Motor neuron (in vitro differentiated cells): Measurements from ENCODE around the gene TASOR2. TPM values are rescaled to one million over a fixed set of nuclear protein-coding genes. Genes with fewer than 3 reads are reported as not detected.

Experiments
- ATAC-seq, 8 experiments: fragments of 200-7000 bp; cut with Tn5 transposase; replicated peaks in 6 of 8; 2 replicates each; pipeline ENCODE4 v1.8.0; 2021; ENCODE audit warnings: mild to moderate bottlenecking in 8 of 8, moderate library complexity in 8 of 8
- H3K27ac ChIP-seq, 2 donors: fragments of 250-450 bp; sonication (Bioruptor Pico); 2 replicates each; pipeline ENCODE4 v1.9.0; 2021; ENCODE audit warnings: antibody characterized with exemption in 2 of 2, mild to moderate bottlenecking in 2 of 2, moderate library complexity in 1 of 2
- H3K4me1 ChIP-seq, 2 donors: fragments of 250-450 bp; sonication (Bioruptor Pico); replicated peaks in 1 of 2; 2 replicates each; pipeline ENCODE4 v1.6.1; 2021; ENCODE audit warnings: antibody characterized with exemption in 2 of 2, mild to moderate bottlenecking in 2 of 2, moderate library complexity in 1 of 2
- H3K4me3 ChIP-seq, 5 donors: fragments of 250-450 bp; sonication (Bioruptor Pico); 2 replicates each; pipeline ENCODE4 v1.9.0; 2021; ENCODE audit warnings: antibody characterized with exemption in 5 of 5, mild to moderate bottlenecking in 5 of 5, moderate library complexity in 4 of 5
- WGBS, 10 experiments: fragments of 450-650 bp; shearing (Covaris generic); methylation state at CpG; one replicate each; pipeline ENCODE4 v1.0.0; 2022; 5-methylcytosine and 5-hydroxymethylcytosine counted together
- in situ Hi-C, 9 experiments: fragments of 400-800 bp; cut with MboI; loops; one replicate each; pipeline ENCODE4 v1.15.0; 2021; ENCODE audit warnings: low sequenced_read_pairs in 9 of 9, low pct_unique_long_range_greater_than_20kb in 2 of 9; ENCODE audit not compliant: unreplicated experiment in 9 of 9
- total RNA-seq, 8 experiments: library from RNA; unstranded; fragments of 300-600 nt; gene quantifications; 2 replicates each; pipeline versions ENCODE4 v1.2.3 to v1.2.4, GENCODE V29; 2022

The TASOR2 gene
- total RNA-seq, 8 experiments from 2014 or later = 30.4 to 89.4 (median 49.4) TPM

GRCh38 chr10:5678397-5679036 is 6.1 kb upstream of the TASOR2 start:
- in situ Hi-C loops = no loop called here
- ATAC-seq = peak in 1 of 8 experiments; percentile 18
- 16 to 100% (median 63%) methylated on average over 1 to 9 of the region's 9 CpGs for WGBS, 10 experiments
- Histone ChIP-seq H3K4me3 (no peak overlapping the region), H3K27ac (no peak overlapping the region), H3K4me1 (no peaks in the 10 kb centered on the region)

GRCh38 chr10:5679037-5679435 is 5.6 kb upstream of the TASOR2 start:
- in situ Hi-C loops = no loop called here
- Histone ChIP-seq H3K4me1 (peaks cover 0 to 3% of the 10 kb centered on the region in 2 donors), H3K27ac (no peak overlapping the region), H3K4me3 (no peak overlapping the region)
- 44 to 96% (median 63%) methylated on average over 1 to 3 of the region's 3 CpGs for WGBS, 10 experiments
- ATAC-seq = no peak

GRCh38 chr10:5679606-5680005 is 5.0 kb upstream of the TASOR2 start:
- in situ Hi-C loops = no loop called here
- peak in 2 of 8 experiments; percentile 31 to 34 for ATAC-seq

DNA sequence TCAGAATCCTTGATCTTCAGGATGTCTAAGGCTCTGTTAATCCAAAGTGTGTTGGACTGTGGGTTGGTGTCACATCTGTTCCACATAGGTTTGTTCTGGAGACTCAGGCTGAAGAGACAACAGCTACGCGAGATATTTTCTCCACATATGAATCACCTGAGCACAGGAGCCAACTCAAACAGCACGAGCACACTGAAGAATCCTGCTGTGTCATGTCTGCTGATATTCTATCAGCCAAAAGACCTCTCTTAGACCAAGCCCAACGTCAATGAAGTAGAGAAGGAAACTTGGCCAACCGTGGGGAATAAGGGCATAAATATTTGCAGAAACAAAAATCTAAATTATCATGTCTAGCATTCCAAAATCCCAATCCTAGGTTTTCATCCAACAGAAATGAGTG is 2.7 kb upstream of the TASOR2 start:
- in situ Hi-C loops = no loop called here
- H3K4me3 ChIP-seq = no peak overlapping the region
- WGBS, 10 experiments = 33 to 100% (median 78%) methylated on average over 1 to 5 of the region's 5 CpGs; no CpG with 5 or more reads in 2 of the 10 experiments

More at GRCh38 chr10:5679606-5680005, 5.0 kb upstream of the TASOR2 start:
- WGBS, 10 experiments = 25 to 100% (median 70%) methylated on average over 1 to 2 of the region's 2 CpGs
- Histone ChIP-seq H3K4me1 (peaks cover 0 to 5% of the 10 kb centered on the region in 2 donors), H3K27ac (no peak overlapping the region), H3K4me3 (no peak overlapping the region)

DNA sequence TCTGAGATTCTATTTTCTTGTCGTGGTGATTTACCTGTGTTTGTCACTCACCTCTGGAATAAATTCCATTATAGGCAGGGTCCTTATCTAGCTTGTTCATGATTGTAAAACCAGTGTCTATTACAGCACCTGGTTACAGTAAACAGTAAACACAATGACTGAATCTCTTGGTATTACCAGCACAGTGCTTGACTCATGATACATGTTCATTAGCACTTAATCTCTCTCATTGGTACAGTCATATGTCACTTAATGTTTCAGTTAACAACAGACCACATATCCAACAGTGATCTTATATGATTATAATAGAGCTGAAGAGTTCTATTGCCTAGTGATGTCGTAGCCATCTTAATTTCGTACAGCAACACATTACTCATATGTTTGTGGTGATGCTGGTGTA is 1.6 kb upstream of the TASOR2 start:
- Histone ChIP-seq H3K4me1 (peaks cover 2 to 9% of the 10 kb centered on the region in 2 donors), H3K27ac (no peak overlapping the region), H3K4me3 (no peak overlapping the region)
- in situ Hi-C loops = no loop called here
- ATAC-seq = no peak
- 60 to 100% (median 80%) methylated on average over 1 to 3 of the region's 3 CpGs; no CpG with 5 or more reads in 2 of the 10 experiments for WGBS, 10 experiments

More for the DNA sequence above, 2.7 kb upstream of the TASOR2 start:
- H3K4me1 ChIP-seq = peaks cover 2 to 9% of the 10 kb centered on the region in 2 donors
- ATAC-seq = no peak
- no peak overlapping the region for H3K27ac ChIP-seq

DNA sequence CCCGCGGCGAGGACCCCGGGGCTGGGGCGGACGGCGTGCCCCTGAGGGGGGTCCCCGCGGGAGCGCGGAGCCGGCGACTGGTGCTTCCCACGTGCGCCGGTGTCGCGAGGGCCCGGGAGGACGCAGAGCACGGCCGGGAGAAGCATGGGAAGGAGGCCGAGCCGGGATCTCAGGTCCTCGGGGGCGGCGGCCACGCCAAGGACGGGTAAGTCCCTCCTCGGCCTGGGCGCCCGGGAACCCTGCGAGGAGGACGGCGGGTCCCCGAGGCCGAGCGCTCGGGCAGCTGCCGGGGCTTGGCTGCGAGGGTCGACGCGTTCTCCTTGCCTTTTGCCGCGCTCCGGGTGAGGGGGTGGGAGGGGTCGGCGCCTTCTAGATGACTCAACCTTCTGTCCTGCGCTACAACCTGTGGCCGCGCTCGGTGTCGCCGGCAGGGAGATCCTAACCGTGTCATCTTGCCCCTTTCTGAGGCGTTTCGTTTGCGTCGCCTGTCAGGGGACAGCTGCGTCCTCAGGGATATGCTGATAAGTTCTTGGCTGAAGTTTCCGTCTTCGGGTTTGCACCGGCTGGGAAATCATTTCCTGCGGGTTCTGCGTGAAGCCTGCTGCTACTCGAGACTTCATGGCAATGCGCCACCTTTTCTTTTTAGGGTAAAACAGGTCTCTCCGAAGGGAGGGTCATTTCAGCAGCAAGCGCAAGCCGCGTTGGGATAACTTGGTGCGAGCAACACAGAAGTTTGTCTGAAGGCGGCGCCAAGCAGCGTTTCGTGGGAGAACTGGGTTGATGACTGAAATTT is 529 bp downstream of the TASOR2 start:
- in situ Hi-C loops = no loop called here
- peak overlapping the region; percentile 43 to 87 for H3K27ac ChIP-seq
- peaks cover 2 to 9% of the 10 kb centered on the region in 2 donors for H3K4me1 ChIP-seq
- peak; percentile 37 to 60 (median 56) for ATAC-seq
- H3K4me3 ChIP-seq = peak overlapping the region; percentile 53 to 88 (median 75)
- 0 to 1% (median 0%) methylated on average over 2 to 35 of the region's 77 CpGs; no CpG with 5 or more reads in 2 of the 10 experiments for WGBS, 10 experiments

DNA sequence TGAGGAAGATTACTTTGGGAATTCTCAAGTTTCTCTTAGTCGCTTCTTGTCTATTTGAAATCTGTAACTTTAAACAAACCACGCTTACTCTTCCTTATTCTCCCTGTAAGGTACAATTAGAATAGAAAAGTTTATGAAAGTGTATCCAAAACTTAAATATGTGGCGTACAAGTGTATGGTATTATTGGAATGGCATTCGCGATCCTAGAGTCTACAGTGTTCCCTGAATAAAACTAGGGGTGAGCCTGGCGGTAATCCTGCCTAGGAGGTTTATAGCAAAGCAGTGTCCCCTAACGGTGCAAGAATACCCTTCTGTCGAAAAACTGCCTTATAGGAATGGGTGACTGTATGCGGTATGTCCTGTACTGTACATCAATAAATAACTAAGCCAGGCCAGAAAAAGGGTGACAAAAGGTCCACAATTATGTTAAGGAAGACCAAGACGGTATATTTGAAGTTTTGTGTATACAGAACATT is 1.2 kb downstream of the TASOR2 start:
- ATAC-seq = no peak
- 0 to 25% (median 4%) methylated on average over 1 to 10 of the region's 10 CpGs for WGBS, 10 experiments
- Histone ChIP-seq H3K4me1 (peaks cover 2 to 9% of the 10 kb centered on the region in 2 donors), H3K4me3 (peak overlapping the region; percentile 53 to 88 (median 75)), H3K27ac (no peak overlapping the region)
- in situ Hi-C loops = no loop called here

GRCh38 chr10:5688587-5688986 is 3.9 kb downstream of the TASOR2 start:
- WGBS, 10 experiments = 81 to 100% (median 100%) methylated on average over 1 to 3 of the region's 3 CpGs; no CpG with 5 or more reads in 2 of the 10 experiments
- Histone ChIP-seq H3K4me1 (peaks cover 7 to 19% of the 10 kb centered on the region in 2 donors), H3K4me3 (no peak overlapping the region), H3K27ac (no peak overlapping the region)
- in situ Hi-C loops = no loop called here
- no peak for ATAC-seq

DNA sequence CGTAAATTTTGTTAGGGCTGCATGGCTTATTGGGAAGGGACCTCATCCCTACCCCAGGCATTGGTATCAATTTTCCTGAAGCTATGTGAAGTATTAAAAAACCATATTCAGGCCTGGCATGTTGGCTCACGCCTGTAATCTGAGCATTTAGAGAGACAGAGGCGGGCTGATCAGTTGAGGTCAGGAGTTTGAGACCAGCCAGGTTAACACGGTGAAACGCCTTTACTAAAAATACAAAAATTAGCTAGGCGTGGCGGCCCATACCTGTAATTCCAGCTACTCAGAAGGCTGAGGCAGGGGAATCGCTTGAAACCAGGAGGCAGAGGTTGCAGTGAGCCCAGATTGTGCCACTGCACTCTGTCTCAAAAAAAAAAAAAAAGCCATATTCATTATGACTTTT is 7.1 kb downstream of the TASOR2 start:
- WGBS, 10 experiments = 56 to 100% (median 87%) methylated on average over 1 to 4 of the region's 8 CpGs; no CpG with 5 or more reads in 2 of the 10 experiments
- H3K27ac ChIP-seq = no peak overlapping the region
- in situ Hi-C loops = no loop called here
- ATAC-seq = no peak
- peaks cover 5 to 10% of the 10 kb centered on the region in 2 donors for H3K4me1 ChIP-seq
- H3K4me3 ChIP-seq = peak overlapping the region in 3 of 5 donors; percentile 43 to 47 (median 46)

DNA sequence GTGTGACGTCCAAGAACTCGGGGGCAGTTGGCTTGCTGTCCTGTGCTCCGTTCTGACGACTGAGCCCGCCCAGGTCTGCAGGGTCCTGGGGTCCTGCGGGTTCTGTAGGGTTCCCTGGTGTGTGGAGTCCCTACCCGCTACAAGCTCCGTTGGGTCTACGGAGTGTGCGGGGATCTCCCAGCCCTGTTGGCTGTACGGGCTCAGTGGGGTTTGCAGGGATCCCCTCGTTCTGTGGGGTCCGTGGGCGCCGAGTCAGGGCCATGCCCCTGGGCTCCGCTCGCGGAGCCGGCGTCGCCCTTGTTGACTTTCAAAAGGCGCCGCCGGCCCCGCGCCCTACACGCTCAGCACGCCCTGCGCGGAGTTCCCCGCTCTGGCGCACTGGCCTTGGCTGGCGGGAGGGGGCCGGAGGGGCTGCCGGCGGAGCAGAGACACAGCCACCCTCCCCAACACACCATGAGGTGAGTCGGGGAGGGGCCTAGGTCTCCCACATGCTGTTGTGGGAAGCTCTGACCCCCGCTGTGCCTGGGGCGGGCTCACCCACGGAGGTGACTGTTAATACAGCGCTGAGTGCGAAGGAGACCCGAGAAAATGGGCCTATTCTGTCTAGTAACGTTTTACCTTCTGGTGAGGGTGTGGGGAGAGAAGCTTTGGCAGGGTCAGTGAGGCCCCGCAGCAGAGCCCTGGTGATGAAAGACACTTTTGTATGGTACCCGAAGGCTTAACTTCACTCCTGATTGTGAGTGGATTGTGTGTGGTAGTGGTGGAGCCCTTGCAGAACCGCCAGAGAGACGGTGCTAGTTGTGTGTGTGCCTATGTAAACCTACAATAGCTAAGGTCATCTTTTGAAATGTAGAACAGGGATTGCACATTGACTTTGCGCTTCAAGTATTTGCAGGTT is 8.1 kb downstream of the TASOR2 start:
- WGBS, 10 experiments = 2 to 100% (median 20%) methylated on average over 1 to 11 of the region's 49 CpGs; no CpG with 5 or more reads in 3 of the 10 experiments
- peak overlapping the region; percentile 28 to 65 for H3K27ac ChIP-seq
- ATAC-seq = peak; percentile 81 to 98 (median 94)
- H3K4me3 ChIP-seq = peak overlapping the region; percentile 32 to 47 (median 43)
- in situ Hi-C loops = no loop called here
- peaks cover 5 to 10% of the 10 kb centered on the region in 2 donors for H3K4me1 ChIP-seq

DNA sequence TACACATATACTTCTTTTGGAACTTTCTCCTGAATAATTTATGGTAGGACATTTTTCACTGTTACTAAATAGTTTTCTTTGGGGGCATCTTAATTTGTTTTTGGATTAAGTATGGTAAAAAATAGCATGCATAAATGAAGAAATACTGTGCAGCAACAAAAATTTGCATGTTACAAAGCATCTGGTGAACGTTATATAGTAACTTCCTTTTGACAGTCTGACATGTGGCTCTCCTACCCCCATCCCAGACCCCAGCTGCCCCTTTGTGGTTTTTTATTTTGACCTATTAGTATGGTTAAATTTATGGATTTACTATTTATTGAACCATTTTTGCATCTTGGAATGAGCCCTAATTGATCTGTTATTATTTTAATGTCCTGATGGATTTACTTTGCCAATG is 9.9 kb downstream of the TASOR2 start:
- WGBS, 10 experiments = 0 to 100% (median 86%) methylated on average over 1 of the region's 1 CpG; no CpG with 5 or more reads in 5 of the 10 experiments
- Histone ChIP-seq H3K4me3 (no peak overlapping the region), H3K27ac (no peak overlapping the region), H3K4me1 (peaks cover 8 to 10% of the 10 kb centered on the region in 2 donors)
- peak in 1 of 8 experiments; percentile 29 for ATAC-seq
- in situ Hi-C loops = no loop called here

- no peak overlapping the region for H3K4me3 ChIP-seq
- H3K27ac ChIP-seq = no peak overlapping the region
- in situ Hi-C loops = no loop called here
- 90 to 100% (median 100%) methylated on average over 1 to 2 of the region's 2 CpGs; no CpG with 5 or more reads in 3 of the 10 experiments for WGBS, 10 experiments
- peaks cover 4 to 13% of the 10 kb centered on the region in 2 donors for H3K4me1 ChIP-seq
- no peak for ATAC-seq
Measured at GRCh38 chr10:5697342-5697741, 12.7 kb downstream of the TASOR2 start.
